NT2/D1 (cell line): Measurements from ENCODE around the gene GADL1.

Experiments
- DNase-seq: peaks from one replicate; pipeline ENCODE4 v3.0.0-alpha.2; 2011; ENCODE audit warnings: low read depth, low spot score
- H3K27me3 ChIP-seq: 2 replicates; pipeline ENCODE4 v1.6.0; 2011; ENCODE audit warnings: mild to moderate bottlenecking; ENCODE audit not compliant: insufficient read length, insufficient read depth
- H3K36me3 ChIP-seq: 2 replicates; pipeline ENCODE4 v1.6.1; 2011; ENCODE audit warnings: mild to moderate bottlenecking, low read length, mixed read lengths; ENCODE audit not compliant: insufficient read depth, insufficient read length
- H3K4me1 ChIP-seq: 2 replicates; pipeline ENCODE4 v1.5.1; 2011; ENCODE audit not compliant: insufficient read depth, insufficient read length
- H3K4me3 ChIP-seq: 2 replicates; pipeline ENCODE4 v1.5.1; 2011; ENCODE audit warnings: low read depth; ENCODE audit not compliant: insufficient read length
- H3K9ac ChIP-seq: 2 replicates; pipeline ENCODE4 v1.6.0; 2011; ENCODE audit warnings: low read depth; ENCODE audit not compliant: insufficient read length
- H3K9me3 ChIP-seq: 2 replicates; pipeline ENCODE4 v1.5.1; 2011; ENCODE audit warnings: mild to moderate bottlenecking, low read length; ENCODE audit not compliant: insufficient read depth
- SUZ12 ChIP-seq: IDR thresholded peaks from 2 replicates; pipeline ENCODE4 v1.6.1; 2011; ENCODE audit not compliant: insufficient read length, insufficient read depth; ENCODE audit errors: extremely low read depth
- YY1 ChIP-seq: IDR thresholded peaks from 2 replicates; pipeline ENCODE4 v1.6.1; 2011; ENCODE audit not compliant: insufficient read length, insufficient read depth
- ZNF274 ChIP-seq: IDR thresholded peaks from 2 replicates; pipeline ENCODE4 v1.6.1; 2011; ENCODE audit warnings: mild to moderate bottlenecking, low read depth, low read length

GADL1 gene

DNA sequence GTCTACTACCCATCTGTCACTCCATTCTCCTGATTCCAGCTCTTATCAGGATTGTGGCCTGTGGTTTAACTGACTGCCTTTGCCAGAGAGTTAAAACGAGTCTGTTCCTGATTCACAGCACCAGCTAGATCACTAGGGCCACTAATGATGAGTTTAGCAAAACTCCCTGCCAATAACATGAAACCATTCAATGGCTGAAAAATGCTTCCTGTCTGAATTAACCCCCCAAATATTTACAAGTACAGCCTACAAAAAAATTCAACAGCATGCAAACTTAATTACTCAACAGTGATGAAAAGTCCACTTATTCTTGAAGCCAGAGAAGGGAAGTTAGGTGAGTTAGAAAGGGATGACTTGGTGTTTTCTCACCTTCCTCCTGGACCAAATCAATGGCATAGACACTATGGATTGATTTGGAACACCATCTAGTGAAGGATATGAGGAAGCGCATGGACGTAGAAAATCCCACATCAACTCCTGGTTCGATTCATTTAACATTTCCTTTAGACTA, 146.6 kb downstream of the GADL1 start:
- no peak overlapping the region for H3K4me3 ChIP-seq
- no peak for DNase-seq

GRCh38 chr3:30743641-30744317, 150.7 kb downstream of the GADL1 start:
- Histone ChIP-seq H3K9ac (no peak overlapping the region), H3K4me3 (no peak overlapping the region), H3K4me1 (no peaks in the 10 kb centered on the region), H3K36me3 (no peaks in the 10 kb centered on the region), H3K27me3 (no peaks in the 10 kb centered on the region), H3K9me3 (no peaks in the 10 kb centered on the region)
- no peak for TF ChIP-seq SUZ12
- no peak for TF ChIP-seq ZNF274
- no peak for TF ChIP-seq YY1
- DNase-seq: no peak

More for the DNA sequence above, 146.6 kb downstream of the GADL1 start:
- no peaks in the 10 kb centered on the region for H3K36me3 ChIP-seq
- no peak for TF ChIP-seq SUZ12
- no peak for TF ChIP-seq YY1
- TF ChIP-seq ZNF274: no peak
- no peak overlapping the region for H3K9ac ChIP-seq
- no peaks in the 10 kb centered on the region for H3K9me3 ChIP-seq
- no peaks in the 10 kb centered on the region for H3K27me3 ChIP-seq
- no peaks in the 10 kb centered on the region for H3K4me1 ChIP-seq

DNA sequence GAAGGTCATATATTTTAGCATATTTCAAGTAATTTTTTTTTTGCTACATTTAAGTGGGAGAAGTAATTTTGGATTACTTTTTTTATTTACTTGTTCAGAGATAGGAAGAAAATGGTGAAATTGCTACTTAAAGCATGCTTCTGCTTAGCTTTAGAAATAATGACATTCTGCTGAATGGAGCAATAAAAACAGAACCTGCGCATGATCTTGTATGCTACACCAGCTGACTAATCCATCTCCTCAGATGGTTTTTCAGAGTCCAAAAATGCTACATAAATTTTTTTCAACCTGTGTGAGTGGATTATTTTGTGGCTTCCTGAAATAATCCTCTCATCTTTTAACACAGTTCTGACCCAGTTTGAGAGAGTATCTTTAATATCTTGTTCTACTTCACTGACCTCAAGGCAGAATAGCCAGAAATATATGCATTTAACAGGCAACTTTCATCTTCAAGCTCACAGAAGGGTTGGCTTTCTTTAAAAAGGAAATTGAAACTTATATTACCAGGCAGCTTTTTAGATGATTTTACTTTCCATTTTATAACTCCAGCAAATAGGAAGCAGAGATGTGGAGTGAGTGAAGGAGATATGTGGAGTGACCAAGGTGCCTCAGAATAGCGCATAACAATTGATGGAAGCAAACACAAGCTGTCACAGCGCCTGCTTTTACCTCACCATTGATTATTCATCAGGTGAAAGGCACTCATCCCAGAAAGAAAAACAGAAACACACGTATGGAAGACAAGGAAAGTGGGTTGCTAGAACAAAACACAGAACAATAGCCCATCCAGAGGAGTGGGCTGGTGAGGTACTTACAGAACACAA, 151.5 kb downstream of the GADL1 start:
- H3K4me1 ChIP-seq: no peaks in the 10 kb centered on the region

DNA sequence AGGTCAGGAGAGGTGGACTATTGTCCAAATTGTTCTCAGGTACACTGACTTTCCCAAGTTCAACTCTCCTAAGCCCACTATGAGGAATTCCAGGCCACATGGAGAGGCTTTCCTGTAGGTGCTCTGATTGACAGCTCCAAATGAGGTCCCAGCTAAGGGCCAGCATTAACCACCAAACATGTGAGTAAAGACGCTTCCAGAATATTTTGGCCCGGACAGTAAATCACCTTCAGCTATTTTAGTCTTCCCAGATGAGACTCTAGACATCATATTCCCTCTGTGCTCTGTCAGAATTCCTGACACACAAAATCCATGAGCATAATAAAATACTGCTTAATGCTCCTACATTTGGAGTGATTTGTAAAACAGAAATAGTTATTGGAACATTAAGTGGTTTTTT, 152.6 kb downstream of the GADL1 start:
- no peaks in the 10 kb centered on the region for H3K36me3 ChIP-seq

More for the DNA sequence above, 151.5 kb downstream of the GADL1 start:
- no peak for DNase-seq
- H3K4me3 ChIP-seq: no peak overlapping the region
- no peak overlapping the region for H3K9ac ChIP-seq
- no peaks in the 10 kb centered on the region for H3K36me3 ChIP-seq
- no peaks in the 10 kb centered on the region for H3K9me3 ChIP-seq
- no peaks in the 10 kb centered on the region for H3K27me3 ChIP-seq
- TF ChIP-seq ZNF274 (no peak), YY1 (no peak), SUZ12 (no peak)

GRCh38 chr3:30738605-30739004, 155.9 kb downstream of the GADL1 start:
- Histone ChIP-seq H3K4me1 (no peaks in the 10 kb centered on the region), H3K27me3 (no peaks in the 10 kb centered on the region)
- TF ChIP-seq YY1 (no peak), SUZ12 (no peak), ZNF274 (no peak)

More for the DNA sequence above, 152.6 kb downstream of the GADL1 start:
- Histone ChIP-seq H3K27me3 (no peaks in the 10 kb centered on the region), H3K4me1 (no peaks in the 10 kb centered on the region), H3K9ac (no peak overlapping the region), H3K9me3 (no peaks in the 10 kb centered on the region), H3K4me3 (no peak overlapping the region)
- no peak for DNase-seq
- TF ChIP-seq YY1 (no peak), ZNF274 (no peak), SUZ12 (no peak)

GRCh38 chr3:30737743-30738499, 156.5 kb downstream of the GADL1 start:
- no peak for DNase-seq
- no peaks in the 10 kb centered on the region for H3K27me3 ChIP-seq
- TF ChIP-seq YY1 (no peak), ZNF274 (no peak), SUZ12 (no peak)

More at GRCh38 chr3:30738605-30739004, 155.9 kb downstream of the GADL1 start:
- no peak for DNase-seq
- Histone ChIP-seq H3K36me3 (no peaks in the 10 kb centered on the region), H3K9ac (no peak overlapping the region), H3K4me3 (no peak overlapping the region), H3K9me3 (no peaks in the 10 kb centered on the region)

GRCh38 chr3:30733696-30734095, 160.8 kb downstream of the GADL1 start:
- no peak for TF ChIP-seq YY1
- TF ChIP-seq ZNF274: no peak
- TF ChIP-seq SUZ12: no peak
- H3K4me3 ChIP-seq: no peak overlapping the region

More at GRCh38 chr3:30737743-30738499, 156.5 kb downstream of the GADL1 start:
- no peaks in the 10 kb centered on the region for H3K9me3 ChIP-seq
- H3K36me3 ChIP-seq: no peaks in the 10 kb centered on the region
- H3K9ac ChIP-seq: no peak overlapping the region
- H3K4me1 ChIP-seq: no peaks in the 10 kb centered on the region
- H3K4me3 ChIP-seq: no peak overlapping the region

More at GRCh38 chr3:30733696-30734095, 160.8 kb downstream of the GADL1 start:
- DNase-seq: no peak
- no peak overlapping the region for H3K9ac ChIP-seq
- H3K27me3 ChIP-seq: no peaks in the 10 kb centered on the region
- no peaks in the 10 kb centered on the region for H3K4me1 ChIP-seq
- H3K36me3 ChIP-seq: no peaks in the 10 kb centered on the region
- H3K9me3 ChIP-seq: no peaks in the 10 kb centered on the region
